Thoracic aorta (tissue), 2 donors: ENCODE results near the gene ACTN2. TPM values are rescaled to one million over a fixed set of nuclear protein-coding genes. Genes with fewer than 3 reads are reported as not detected.

ENCODE experiments used
- ATAC-seq: fragments of 150-250 bp; one replicate; pipeline ENCODE4 v1.8.0; 2017; ENCODE audit warnings: low read depth; ENCODE audit not compliant: insufficient number of reproducible peaks, low FRiP score
- DNase-seq: peaks from one replicate; pipeline ENCODE4 v3.0.0-alpha.2; 2020; ENCODE audit warnings: low spot score
- H3K27ac ChIP-seq, 2 donors: fragments of 200-600 bp; sonication (generic); 1 replicate in 1 of 2; 2 replicates in 1 of 2; pipeline ENCODE4 v1.5.1; 2016; ENCODE audit warnings: mild to moderate bottlenecking in 2 of 2, moderate library complexity in 2 of 2
- H3K27me3 ChIP-seq: fragments of 200-600 bp; sonication (generic); replicated peaks from 2 replicates; pipeline ENCODE4 v1.6.0; 2016; ENCODE audit warnings: mild to moderate bottlenecking; ENCODE audit not compliant: insufficient read depth
- H3K36me3 ChIP-seq: fragments of 200-600 bp; sonication (generic); one replicate; pipeline ENCODE4 v1.5.1; 2016
- H3K4me1 ChIP-seq, 2 donors: fragments of 200-600 bp; sonication (generic); 1 replicate in 1 of 2; 2 replicates in 1 of 2; pipeline versions ENCODE4 v1.5.1 to v1.6.0; 2016; ENCODE audit warnings: low read depth in 2 of 2, mild to moderate bottlenecking in 1 of 2; ENCODE audit not compliant: control insufficient read depth in 1 of 2
- H3K4me3 ChIP-seq: fragments of 200-600 bp; sonication (generic); 2 replicates; pipeline ENCODE4 v1.5.1; 2016; ENCODE audit warnings: mild to moderate bottlenecking
- H3K9me3 ChIP-seq: fragments of 200-600 bp; sonication (generic); 2 replicates; pipeline ENCODE4 v1.5.1; 2016
- total RNA-seq, 2 donors: library from RNA; depleted of rRNA; stranded (reverse); fragments of >200 nt; gene quantifications; one replicate each; pipeline versions ENCODE4 v1.1.0 to v1.2.3, GENCODE V29; 2016
- TF ChIP-seq, protein P1 (sequence below): fragments of 200-600 bp; sonication (generic); IDR thresholded peaks from one replicate; pipeline ENCODE4 v1.5.1; 2019; ENCODE audit warnings: antibody characterized with exemption

The ACTN2 gene
- total RNA-seq, 2 donors from 2014 or later = 32.2 to 52.9 TPM

DNA sequence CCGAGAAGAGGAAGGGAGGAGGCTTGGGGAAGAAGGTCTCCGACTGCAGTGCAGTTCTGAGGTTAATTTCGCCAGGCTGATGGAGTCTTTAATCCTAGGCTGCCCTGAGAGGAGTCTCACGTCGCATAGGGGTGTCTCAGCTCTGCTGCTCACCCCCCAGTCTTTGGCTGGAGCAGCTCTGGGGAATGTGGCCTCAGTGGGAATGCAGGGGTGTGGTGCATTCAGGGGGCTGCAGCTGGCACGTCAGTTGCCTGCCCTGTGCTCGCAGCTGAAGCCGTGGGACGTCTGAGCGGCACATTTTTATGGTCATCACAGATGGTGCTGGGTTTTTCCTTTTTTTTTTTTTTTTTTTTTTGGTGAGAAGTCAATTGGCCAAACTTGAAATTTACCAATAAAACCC is 38.2 kb downstream of the ACTN2 start:
- no peak overlapping the region for H3K4me3 ChIP-seq
- TF ChIP-seq, protein P1, sequence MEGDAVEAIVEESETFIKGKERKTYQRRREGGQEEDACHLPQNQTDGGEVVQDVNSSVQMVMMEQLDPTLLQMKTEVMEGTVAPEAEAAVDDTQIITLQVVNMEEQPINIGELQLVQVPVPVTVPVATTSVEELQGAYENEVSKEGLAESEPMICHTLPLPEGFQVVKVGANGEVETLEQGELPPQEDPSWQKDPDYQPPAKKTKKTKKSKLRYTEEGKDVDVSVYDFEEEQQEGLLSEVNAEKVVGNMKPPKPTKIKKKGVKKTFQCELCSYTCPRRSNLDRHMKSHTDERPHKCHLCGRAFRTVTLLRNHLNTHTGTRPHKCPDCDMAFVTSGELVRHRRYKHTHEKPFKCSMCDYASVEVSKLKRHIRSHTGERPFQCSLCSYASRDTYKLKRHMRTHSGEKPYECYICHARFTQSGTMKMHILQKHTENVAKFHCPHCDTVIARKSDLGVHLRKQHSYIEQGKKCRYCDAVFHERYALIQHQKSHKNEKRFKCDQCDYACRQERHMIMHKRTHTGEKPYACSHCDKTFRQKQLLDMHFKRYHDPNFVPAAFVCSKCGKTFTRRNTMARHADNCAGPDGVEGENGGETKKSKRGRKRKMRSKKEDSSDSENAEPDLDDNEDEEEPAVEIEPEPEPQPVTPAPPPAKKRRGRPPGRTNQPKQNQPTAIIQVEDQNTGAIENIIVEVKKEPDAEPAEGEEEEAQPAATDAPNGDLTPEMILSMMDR = no peak
- ATAC-seq (no peak), DNase-seq (no peak)
- peaks cover 0 to 1% of the 10 kb centered on the region in 2 donors for H3K4me1 ChIP-seq
- H3K27ac ChIP-seq = no peak overlapping the region
- no peaks in the 10 kb centered on the region for H3K9me3 ChIP-seq
- H3K36me3 ChIP-seq = peaks cover 5% of the 10 kb centered on the region
- H3K27me3 ChIP-seq = no peaks in the 10 kb centered on the region

DNA sequence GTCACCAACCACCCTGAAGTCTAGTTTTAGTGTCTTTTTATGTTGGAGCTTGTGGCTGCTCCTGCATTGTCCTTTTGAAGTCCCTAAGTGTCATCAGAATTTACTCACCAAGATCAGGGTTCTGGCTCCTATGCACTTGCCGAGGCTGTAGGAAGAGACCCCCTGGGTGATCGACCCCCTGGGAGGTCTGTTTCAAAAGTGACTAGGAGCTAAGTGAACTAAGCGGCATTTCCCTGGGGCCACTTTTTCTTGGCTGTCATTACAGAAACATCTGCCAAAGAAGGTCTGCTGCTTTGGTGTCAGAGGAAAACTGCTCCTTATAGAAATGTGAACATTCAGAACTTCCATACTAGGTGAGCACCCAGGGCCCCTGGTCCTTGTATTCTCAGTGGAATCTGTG is 39.4 kb downstream of the ACTN2 start:
- no peak overlapping the region for H3K4me3 ChIP-seq
- no peaks in the 10 kb centered on the region for H3K9me3 ChIP-seq
- H3K27ac ChIP-seq = no peak overlapping the region
- TF ChIP-seq, protein P1 = no peak
- ATAC-seq = no peak
- H3K27me3 ChIP-seq = no peaks in the 10 kb centered on the region
- peaks cover 5% of the 10 kb centered on the region for H3K36me3 ChIP-seq
- no peak for DNase-seq
- no peaks in the 10 kb centered on the region for H3K4me1 ChIP-seq

DNA sequence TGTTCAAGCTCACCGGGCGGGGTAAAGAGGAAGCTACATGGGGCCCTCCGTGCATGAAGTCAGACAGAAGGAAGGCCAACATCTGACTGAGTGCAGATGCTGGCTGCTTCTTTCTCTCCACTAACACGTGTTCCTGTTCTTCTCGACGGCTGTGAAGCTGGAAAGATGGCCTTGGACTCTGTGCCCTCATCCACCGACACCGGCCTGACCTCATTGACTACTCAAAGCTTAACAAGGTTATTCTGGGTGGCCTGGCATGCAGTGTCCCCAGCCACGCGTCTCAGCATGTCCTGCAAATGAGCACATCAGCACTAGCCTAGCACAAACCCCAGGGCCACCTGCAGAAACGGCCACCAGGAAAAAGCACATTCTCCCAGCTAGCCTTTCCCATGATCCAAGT is 41.2 kb downstream of the ACTN2 start:
- Histone ChIP-seq H3K9me3 (no peaks in the 10 kb centered on the region), H3K27ac (no peak overlapping the region), H3K4me1 (no peaks in the 10 kb centered on the region), H3K27me3 (no peaks in the 10 kb centered on the region), H3K4me3 (no peak overlapping the region), H3K36me3 (peaks cover 5% of the 10 kb centered on the region)
- ATAC-seq = no peak
- no peak for DNase-seq
- TF ChIP-seq, protein P1 = no peak

DNA sequence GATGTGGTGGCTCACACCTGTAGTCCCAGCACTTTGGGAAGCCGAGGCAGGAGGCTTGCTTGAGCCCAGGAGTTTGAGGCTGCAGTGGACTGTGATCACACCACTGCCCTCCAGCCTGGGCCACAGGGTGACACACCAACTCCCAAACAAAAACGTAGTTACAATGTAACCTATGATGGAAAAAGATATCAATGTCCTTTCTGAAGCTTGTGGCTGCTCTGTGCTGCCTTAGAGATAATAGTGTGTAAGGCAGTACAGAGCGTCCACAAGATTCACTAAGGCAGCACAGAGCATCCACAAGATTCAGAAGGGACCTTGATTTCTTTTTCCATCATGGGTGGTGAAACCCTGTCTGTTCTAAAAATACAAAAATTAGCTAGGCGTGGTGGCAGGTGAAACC is 42.5 kb downstream of the ACTN2 start:
- ATAC-seq (no peak), DNase-seq (no peak)
- Histone ChIP-seq H3K27ac (no peak overlapping the region), H3K27me3 (no peaks in the 10 kb centered on the region), H3K36me3 (peaks cover 5% of the 10 kb centered on the region), H3K4me1 (no peaks in the 10 kb centered on the region), H3K4me3 (no peak overlapping the region), H3K9me3 (no peaks in the 10 kb centered on the region)
- TF ChIP-seq, protein P1 = no peak

DNA sequence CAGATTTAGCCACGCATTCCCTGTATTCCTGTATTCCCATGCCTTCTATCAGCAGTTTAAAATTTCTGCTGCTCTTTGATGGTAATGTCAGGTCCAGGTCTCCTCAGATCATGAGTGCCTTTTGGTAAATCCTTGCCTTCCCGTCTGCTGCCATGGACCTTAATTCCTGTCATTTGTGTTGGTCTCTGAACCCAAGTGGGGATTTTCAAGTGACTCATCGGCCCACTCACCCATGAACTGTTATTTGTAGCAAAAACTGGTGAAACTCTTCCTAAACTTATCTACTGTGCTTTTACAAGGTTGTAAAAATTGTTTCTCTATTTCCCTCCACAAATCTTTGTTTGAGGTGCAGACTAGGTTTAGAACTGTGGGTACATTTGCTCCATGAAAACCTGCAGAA is 47.4 kb downstream of the ACTN2 start:
- Histone ChIP-seq H3K36me3 (peaks cover 20% of the 10 kb centered on the region), H3K4me1 (no peaks in the 10 kb centered on the region), H3K27me3 (no peaks in the 10 kb centered on the region), H3K4me3 (no peak overlapping the region), H3K9me3 (no peaks in the 10 kb centered on the region), H3K27ac (no peak overlapping the region)
- DNase-seq (no peak), ATAC-seq (no peak)
- TF ChIP-seq, protein P1 = no peak
